ENCODE data around the gene STK32C.

- TF ChIP-seq CTCF (IDR thresholded peaks at IDR 0.05) = peak in 3 of 4 experiments; percentile 27 to 64 (median 34)
- TF ChIP-seq POLR2A (IDR thresholded peaks at IDR 0.05) = no peak
- TF ChIP-seq POLR2AphosphoS5 (IDR thresholded peaks at IDR 0.05) = peak; percentile 43
Measured at GRCh38 chr10:132163278-132163765, 144.4 kb downstream of the STK32C start.

Data from prostate gland (tissue), 2 donors.